ENCODE results near the gene SLC24A3.

SLC24A3 gene

GRCh38 chr20:19692685-19693119, 480.3 kb downstream of the SLC24A3 start:
- Histone ChIP-seq H3K4me3 (ENCODE audit: low read depth in 1 of 2, low read length in 1 of 2) (no peak overlapping the region), H3K27me3 (no peaks in the 10 kb centered on the region), H3K4me1 (ENCODE audit: control insufficient read depth in 1 of 2, insufficient read depth in 1 of 2, low read depth in 1 of 2, low read length in 1 of 2) (peaks cover 3 to 4% of the 10 kb centered on the region in 2 experiments), H3K27ac (no peak overlapping the region), H3K36me3 (peaks cover 5% of the 10 kb centered on the region), H3K9me3 (no peaks in the 10 kb centered on the region)
- TF ChIP-seq CTCF (IDR thresholded peaks at IDR 0.05): peak; percentile 83

DNA sequence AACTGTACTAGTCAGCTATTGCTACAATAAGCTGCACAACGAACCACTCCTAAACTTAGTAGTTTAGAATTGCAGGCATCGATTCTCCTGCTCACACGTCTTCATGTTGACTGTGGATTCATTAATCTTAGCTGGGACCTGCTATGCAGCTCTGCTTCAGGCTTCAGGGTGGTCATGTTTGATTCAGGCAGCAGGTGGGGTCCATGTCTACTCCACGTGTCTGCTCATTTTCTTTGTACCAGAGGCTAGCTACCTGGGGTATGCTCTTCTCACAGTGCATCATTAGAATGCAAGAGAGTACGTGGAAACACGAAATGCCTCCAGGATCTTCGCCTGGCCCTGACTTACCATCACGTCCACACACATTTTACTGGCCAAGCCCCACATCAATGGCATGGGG, 481.1 kb downstream of the SLC24A3 start:
- peaks cover 3 to 4% of the 10 kb centered on the region in 2 experiments for H3K4me1 ChIP-seq (ENCODE audit: control insufficient read depth in 1 of 2, insufficient read depth in 1 of 2, low read depth in 1 of 2, low read length in 1 of 2)
- no peaks in the 10 kb centered on the region for H3K9me3 ChIP-seq
- H3K4me3 ChIP-seq (ENCODE audit: low read depth in 1 of 2, low read length in 1 of 2): no peak overlapping the region
- H3K27ac ChIP-seq: no peak overlapping the region
- H3K27me3 ChIP-seq: no peaks in the 10 kb centered on the region
- H3K36me3 ChIP-seq: peaks cover 5% of the 10 kb centered on the region
- TF ChIP-seq CTCF (IDR thresholded peaks at IDR 0.05): no peak

GRCh38 chr20:19695081-19695480, 482.6 kb downstream of the SLC24A3 start:
- no peaks in the 10 kb centered on the region for H3K27me3 ChIP-seq
- H3K36me3 ChIP-seq: peaks cover 5% of the 10 kb centered on the region
- no peak overlapping the region for H3K4me3 ChIP-seq (ENCODE audit: low read depth in 1 of 2, low read length in 1 of 2)
- H3K27ac ChIP-seq: no peak overlapping the region
- H3K4me1 ChIP-seq (ENCODE audit: control insufficient read depth in 1 of 2, insufficient read depth in 1 of 2, low read depth in 1 of 2, low read length in 1 of 2): peaks cover 3 to 4% of the 10 kb centered on the region in 2 experiments
- no peak for TF ChIP-seq CTCF (IDR thresholded peaks at IDR 0.05)
- H3K9me3 ChIP-seq: no peaks in the 10 kb centered on the region

- no peaks in the 10 kb centered on the region for H3K27me3 ChIP-seq
- H3K4me3 ChIP-seq (ENCODE audit: low read depth in 1 of 2, low read length in 1 of 2): no peak overlapping the region
Measured at GRCh38 chr20:19696620-19697019, 484.2 kb downstream of the SLC24A3 start.

DNA sequence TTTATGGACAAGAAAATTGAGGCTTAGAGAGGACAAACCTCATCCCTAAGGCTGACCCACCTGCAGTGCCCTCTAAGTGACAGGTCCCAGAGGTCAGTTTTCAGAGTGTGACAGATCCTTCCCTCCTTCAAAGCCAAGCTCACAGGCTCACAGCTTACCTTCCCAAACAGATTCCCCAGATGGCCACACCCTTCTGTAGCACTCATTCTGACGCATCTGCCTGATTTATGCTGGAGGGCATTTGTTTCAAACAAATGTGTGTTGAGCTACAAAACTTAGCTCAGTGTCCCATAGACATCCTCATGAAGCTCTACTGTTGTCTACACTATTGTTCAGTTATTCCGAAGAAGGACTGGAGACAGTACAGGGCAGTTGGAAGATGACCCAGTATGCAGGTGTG, 485.0 kb downstream of the SLC24A3 start:
- no peak for TF ChIP-seq CTCF (IDR thresholded peaks at IDR 0.05)
- Histone ChIP-seq H3K27ac (no peak overlapping the region), H3K4me3 (ENCODE audit: low read depth in 1 of 2, low read length in 1 of 2) (no peak overlapping the region), H3K4me1 (ENCODE audit: control insufficient read depth in 1 of 2, insufficient read depth in 1 of 2, low read depth in 1 of 2, low read length in 1 of 2) (peaks cover 3 to 4% of the 10 kb centered on the region in 2 experiments), H3K9me3 (no peaks in the 10 kb centered on the region), H3K36me3 (peaks cover 5% of the 10 kb centered on the region), H3K27me3 (no peaks in the 10 kb centered on the region)

More at GRCh38 chr20:19696620-19697019, 484.2 kb downstream of the SLC24A3 start:
- Histone ChIP-seq H3K27ac (no peak overlapping the region), H3K4me1 (ENCODE audit: control insufficient read depth in 1 of 2, insufficient read depth in 1 of 2, low read depth in 1 of 2, low read length in 1 of 2) (peaks cover 3 to 4% of the 10 kb centered on the region in 2 experiments), H3K36me3 (peaks cover 5% of the 10 kb centered on the region), H3K9me3 (no peaks in the 10 kb centered on the region)
- TF ChIP-seq CTCF (IDR thresholded peaks at IDR 0.05): no peak
